Measurements from ENCODE around the gene NLRC3.

The NLRC3 gene

GRCh38 chr16:3564130-3564888, 12.9 kb downstream of the NLRC3 start:
- DNase-seq, result no peak

GRCh38 chr16:3562914-3563480, 14.2 kb downstream of the NLRC3 start:
- DNase-seq, result no peak
- in situ Hi-C loops (cut with HindIII; ENCODE audit: low pct_ligation_motif_present, low pct_unique_long_range_greater_than_20kb, low sequenced_read_pairs), result no loop called here

More at GRCh38 chr16:3564130-3564888, 12.9 kb downstream of the NLRC3 start:
- in situ Hi-C loops (cut with HindIII; ENCODE audit: low pct_ligation_motif_present, low pct_unique_long_range_greater_than_20kb, low sequenced_read_pairs), result no loop called here

GRCh38 chr16:3561626-3562025, 15.6 kb downstream of the NLRC3 start:
- DNase-seq, result no peak
- in situ Hi-C loops (cut with HindIII; ENCODE audit: low pct_ligation_motif_present, low pct_unique_long_range_greater_than_20kb, low sequenced_read_pairs), result no loop called here

- DNase-seq, result no peak
- in situ Hi-C loops (cut with HindIII; ENCODE audit: low pct_ligation_motif_present, low pct_unique_long_range_greater_than_20kb, low sequenced_read_pairs), result no loop called here
Measured at GRCh38 chr16:3554351-3554928, 22.8 kb downstream of the NLRC3 start.

GRCh38 chr16:3553138-3553923, 23.9 kb downstream of the NLRC3 start:
- in situ Hi-C loops (cut with HindIII; ENCODE audit: low pct_ligation_motif_present, low pct_unique_long_range_greater_than_20kb, low sequenced_read_pairs), result no loop called here
- no peak for DNase-seq

GRCh38 chr16:3550851-3551847, 26.1 kb downstream of the NLRC3 start:
- DNase-seq, result no peak
- in situ Hi-C loops (cut with HindIII; ENCODE audit: low pct_ligation_motif_present, low pct_unique_long_range_greater_than_20kb, low sequenced_read_pairs), result no loop called here

- DNase-seq, result no peak
- in situ Hi-C loops (cut with HindIII; ENCODE audit: low pct_ligation_motif_present, low pct_unique_long_range_greater_than_20kb, low sequenced_read_pairs), result no loop called here
Measured at GRCh38 chr16:3549906-3550305, 27.3 kb downstream of the NLRC3 start.

GRCh38 chr16:3548859-3549258, 28.3 kb downstream of the NLRC3 start:
- in situ Hi-C loops (cut with HindIII; ENCODE audit: low pct_ligation_motif_present, low pct_unique_long_range_greater_than_20kb, low sequenced_read_pairs), result no loop called here
- no peak for DNase-seq

- DNase-seq, result no peak
- in situ Hi-C loops (cut with HindIII; ENCODE audit: low pct_ligation_motif_present, low pct_unique_long_range_greater_than_20kb, low sequenced_read_pairs), result no loop called here
Measured at GRCh38 chr16:3548445-3548844, 28.8 kb downstream of the NLRC3 start.

GRCh38 chr16:3546986-3547682, 30.1 kb downstream of the NLRC3 start:
- in situ Hi-C loops (cut with HindIII; ENCODE audit: low pct_ligation_motif_present, low pct_unique_long_range_greater_than_20kb, low sequenced_read_pairs), result no loop called here
- no peak for DNase-seq

- DNase-seq, result no peak
- in situ Hi-C loops (cut with HindIII; ENCODE audit: low pct_ligation_motif_present, low pct_unique_long_range_greater_than_20kb, low sequenced_read_pairs), result no loop called here
Measured at GRCh38 chr16:3542601-3543373, 34.4 kb downstream of the NLRC3 start.

GRCh38 chr16:3541527-3542155, 35.6 kb downstream of the NLRC3 start:
- DNase-seq, result no peak
- in situ Hi-C loops (cut with HindIII; ENCODE audit: low pct_ligation_motif_present, low pct_unique_long_range_greater_than_20kb, low sequenced_read_pairs), result no loop called here

- in situ Hi-C loops (cut with HindIII; ENCODE audit: low pct_ligation_motif_present, low pct_unique_long_range_greater_than_20kb, low sequenced_read_pairs), result no loop called here
- DNase-seq, result no peak
Measured at GRCh38 chr16:3538222-3538621, 39.0 kb downstream of the NLRC3 start.

- in situ Hi-C loops (cut with HindIII; ENCODE audit: low pct_ligation_motif_present, low pct_unique_long_range_greater_than_20kb, low sequenced_read_pairs), result no loop called here
Measured at GRCh38 chr16:3536851-3537250, 40.4 kb downstream of the NLRC3 start.

GRCh38 chr16:3536271-3536731, 40.9 kb downstream of the NLRC3 start:
- in situ Hi-C loops (cut with HindIII; ENCODE audit: low pct_ligation_motif_present, low pct_unique_long_range_greater_than_20kb, low sequenced_read_pairs), result no loop called here
- DNase-seq, result no peak

More at GRCh38 chr16:3536851-3537250, 40.4 kb downstream of the NLRC3 start:
- DNase-seq, result no peak

- in situ Hi-C loops (cut with HindIII; ENCODE audit: low pct_ligation_motif_present, low pct_unique_long_range_greater_than_20kb, low sequenced_read_pairs), result no loop called here
- no peak for DNase-seq
Measured at GRCh38 chr16:3534126-3534525, 43.1 kb downstream of the NLRC3 start.

All from ACHN (cell line).